ENCODE measurements around the gene SLC25A22.

SLC25A22 gene

GRCh38 chr11:766936-767210 is 31.2 kb downstream of the SLC25A22 start:
- TF ChIP-seq FOXM1 (IDR thresholded peaks at IDR 0.05; ENCODE audit: borderline replicate concordance, low read depth) (no peak), CREB1 (IDR thresholded peaks at IDR 0.05; ENCODE audit: low read depth) (no peak), TEAD4 (IDR thresholded peaks at IDR 0.05) (no peak), CEBPB (IDR thresholded peaks at IDR 0.05) (no peak), MAX (IDR thresholded peaks at IDR 0.05) (no peak), EP300 (IDR thresholded peaks at IDR 0.05; ENCODE audit: borderline replicate concordance) (no peak), YY1 (IDR thresholded peaks at IDR 0.05; ENCODE audit: low read depth) (no peak), NFIC (IDR thresholded peaks at IDR 0.05) (no peak)

- TF ChIP-seq TEAD4 (IDR thresholded peaks at IDR 0.05), result no peak
- TF ChIP-seq RAD21 (IDR thresholded peaks at IDR 0.05; ENCODE audit: low read depth), result no peak
- no peak for TF ChIP-seq YY1 (IDR thresholded peaks at IDR 0.05; ENCODE audit: low read depth)
- TF ChIP-seq MAX (IDR thresholded peaks at IDR 0.05), result no peak
- TF ChIP-seq USF1 (IDR thresholded peaks at IDR 0.05), result no peak
- TF ChIP-seq EP300 (IDR thresholded peaks at IDR 0.05; ENCODE audit: borderline replicate concordance), result no peak
- no peak for TF ChIP-seq REST (IDR thresholded peaks at IDR 0.05; ENCODE audit: low read depth)
- no peak for TF ChIP-seq FOXM1 (IDR thresholded peaks at IDR 0.05; ENCODE audit: borderline replicate concordance, low read depth)
- TF ChIP-seq CREB1 (IDR thresholded peaks at IDR 0.05; ENCODE audit: low read depth), result no peak
- TF ChIP-seq TAF1 (IDR thresholded peaks at IDR 0.05; ENCODE audit: low read depth), result no peak
- no peak for TF ChIP-seq ZBTB7A (IDR thresholded peaks at IDR 0.05; ENCODE audit: low read depth)
- TF ChIP-seq TCF12 (IDR thresholded peaks at IDR 0.05; ENCODE audit: low read depth), result no peak
- no peak for TF ChIP-seq CEBPB (IDR thresholded peaks at IDR 0.05)
- TF ChIP-seq NFIC (IDR thresholded peaks at IDR 0.05), result no peak
- TF ChIP-seq EGR1 (IDR thresholded peaks at IDR 0.05), result no peak
Observed at GRCh38 chr11:766106-766935, 31.8 kb downstream of the SLC25A22 start.

GRCh38 chr11:765802-766091 is 32.3 kb downstream of the SLC25A22 start:
- TF ChIP-seq CEBPB (IDR thresholded peaks at IDR 0.05) (0 out of 2 replicates have a peak, but pooled peaks have one; percentile 32), ZBTB7A (IDR thresholded peaks at IDR 0.05; ENCODE audit: low read depth) (no peak)

- TF ChIP-seq CEBPB (IDR thresholded peaks at IDR 0.05) (no peak), RAD21 (IDR thresholded peaks at IDR 0.05; ENCODE audit: low read depth) (peak; percentile 60; the same call in 1 of the 2 replicates)
Observed at GRCh38 chr11:765025-765801, 32.9 kb downstream of the SLC25A22 start.

- no peak for TF ChIP-seq RAD21 (IDR thresholded peaks at IDR 0.05; ENCODE audit: low read depth)
- TF ChIP-seq NFIC (IDR thresholded peaks at IDR 0.05), result no peak
- TF ChIP-seq YY1 (IDR thresholded peaks at IDR 0.05; ENCODE audit: low read depth), result no peak
- TF ChIP-seq TAF1 (IDR thresholded peaks at IDR 0.05; ENCODE audit: low read depth), result no peak
- no peak for TF ChIP-seq CEBPB (IDR thresholded peaks at IDR 0.05)
- TF ChIP-seq EGR1 (IDR thresholded peaks at IDR 0.05), result no peak
- no peak for TF ChIP-seq CREB1 (IDR thresholded peaks at IDR 0.05; ENCODE audit: low read depth)
- TF ChIP-seq REST (IDR thresholded peaks at IDR 0.05; ENCODE audit: low read depth), result no peak
- TF ChIP-seq ZBTB7A (IDR thresholded peaks at IDR 0.05; ENCODE audit: low read depth), result no peak
- TF ChIP-seq TCF12 (IDR thresholded peaks at IDR 0.05; ENCODE audit: low read depth), result no peak
- no peak for TF ChIP-seq FOXM1 (IDR thresholded peaks at IDR 0.05; ENCODE audit: borderline replicate concordance, low read depth)
Observed at GRCh38 chr11:764322-765024, 33.6 kb downstream of the SLC25A22 start.
